Measurements from ENCODE around the gene ZBTB42.

ZBTB42 gene

GRCh38 chr14:104770072-104770579 lies 30.8 kb upstream of the ZBTB42 start:
- DNase-seq, result no peak

DNA sequence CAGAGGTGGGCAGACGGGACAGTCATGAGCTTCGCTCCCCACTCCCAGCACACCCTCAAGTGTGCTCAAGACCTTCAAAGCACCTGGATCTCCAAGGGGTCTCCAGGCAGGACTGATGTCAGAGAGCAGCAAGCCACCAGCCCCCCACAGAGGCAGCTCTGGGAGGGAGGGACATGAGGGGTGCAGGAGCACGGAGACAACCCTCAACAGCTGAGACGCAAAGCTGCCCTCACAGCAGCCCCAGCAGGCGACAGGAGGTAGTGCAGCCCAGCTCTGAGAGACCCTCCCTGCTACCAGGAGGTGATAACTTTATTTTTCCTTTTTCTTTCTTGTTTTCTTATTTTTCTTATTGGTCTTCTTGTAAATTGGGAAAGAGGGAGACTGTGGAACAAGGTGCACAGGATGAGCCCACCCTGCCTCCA lies 30.0 kb upstream of the ZBTB42 start:
- DNase-seq, result no peak

- DNase-seq, result no peak
Observed at GRCh38 chr14:104771374-104771773, 29.5 kb upstream of the ZBTB42 start.

GRCh38 chr14:104771918-104772706 lies 28.8 kb upstream of the ZBTB42 start:
- no peak for DNase-seq

- no peak for DNase-seq
Observed at GRCh38 chr14:104772707-104773504, 28.0 kb upstream of the ZBTB42 start.

- no peak for DNase-seq
Observed at GRCh38 chr14:104773505-104774452, 27.1 kb upstream of the ZBTB42 start.

- DNase-seq, result no peak
Observed at GRCh38 chr14:104774453-104775072, 26.3 kb upstream of the ZBTB42 start.

- no peak for DNase-seq
Observed at GRCh38 chr14:104775073-104775489, 25.8 kb upstream of the ZBTB42 start.

DNA sequence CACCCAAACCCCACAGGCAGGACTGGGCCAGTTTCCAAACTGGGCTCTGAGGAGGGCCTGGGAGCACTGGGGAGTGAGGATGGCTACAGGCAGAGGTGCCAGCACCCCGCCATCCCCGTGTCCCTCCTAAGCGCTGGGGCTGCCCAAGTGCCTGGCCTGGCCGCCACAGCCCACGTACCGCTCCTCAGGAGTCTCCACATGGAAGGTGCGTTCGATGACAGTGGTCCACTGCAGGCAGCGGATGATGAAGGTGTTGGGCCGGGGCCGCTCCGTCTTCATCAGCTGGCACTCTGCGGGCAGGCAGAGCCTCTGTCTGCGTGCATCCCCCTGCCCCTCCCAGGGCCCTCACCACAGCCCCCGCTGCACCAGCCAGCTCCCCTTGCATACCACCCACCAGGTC lies 24.4 kb upstream of the ZBTB42 start:
- no peak for DNase-seq

GRCh38 chr14:104776961-104777807 lies 23.7 kb upstream of the ZBTB42 start:
- no peak for DNase-seq

- DNase-seq, result no peak
Observed at GRCh38 chr14:104777808-104778249, 23.1 kb upstream of the ZBTB42 start.

DNA sequence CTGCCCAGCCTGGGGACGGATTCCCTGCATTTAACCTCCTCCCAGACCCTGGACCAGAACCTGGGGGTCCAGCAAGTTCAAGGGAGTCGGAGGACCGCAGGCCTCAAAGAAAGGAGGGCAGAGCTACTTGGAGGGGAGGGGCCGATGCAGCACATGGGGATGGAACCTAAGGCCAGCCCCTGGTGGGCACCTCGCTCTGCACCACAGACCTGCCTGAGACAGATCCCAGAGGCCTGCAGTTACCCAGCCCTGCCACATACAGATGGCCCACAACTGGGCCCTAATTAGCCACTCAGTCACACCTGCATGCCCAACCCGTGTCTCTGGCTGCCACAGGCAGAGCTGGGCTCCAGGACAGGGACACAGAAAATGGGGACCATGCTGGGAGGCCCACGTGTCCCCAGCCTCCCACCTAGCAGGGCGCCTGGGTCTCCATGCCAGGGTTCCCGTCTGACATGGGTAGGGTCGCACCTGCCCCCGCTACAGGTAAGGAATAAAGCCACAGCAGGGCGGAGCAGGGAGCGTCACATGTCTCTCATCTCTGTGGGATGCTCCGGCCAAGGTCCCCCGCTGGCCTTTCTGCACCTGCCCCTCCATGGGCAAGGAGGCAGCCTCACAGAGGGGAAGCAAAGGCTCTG lies 22.1 kb upstream of the ZBTB42 start:
- no peak for DNase-seq

- DNase-seq, result no peak
Observed at GRCh38 chr14:104779776-104780512, 21.0 kb upstream of the ZBTB42 start.

DNA sequence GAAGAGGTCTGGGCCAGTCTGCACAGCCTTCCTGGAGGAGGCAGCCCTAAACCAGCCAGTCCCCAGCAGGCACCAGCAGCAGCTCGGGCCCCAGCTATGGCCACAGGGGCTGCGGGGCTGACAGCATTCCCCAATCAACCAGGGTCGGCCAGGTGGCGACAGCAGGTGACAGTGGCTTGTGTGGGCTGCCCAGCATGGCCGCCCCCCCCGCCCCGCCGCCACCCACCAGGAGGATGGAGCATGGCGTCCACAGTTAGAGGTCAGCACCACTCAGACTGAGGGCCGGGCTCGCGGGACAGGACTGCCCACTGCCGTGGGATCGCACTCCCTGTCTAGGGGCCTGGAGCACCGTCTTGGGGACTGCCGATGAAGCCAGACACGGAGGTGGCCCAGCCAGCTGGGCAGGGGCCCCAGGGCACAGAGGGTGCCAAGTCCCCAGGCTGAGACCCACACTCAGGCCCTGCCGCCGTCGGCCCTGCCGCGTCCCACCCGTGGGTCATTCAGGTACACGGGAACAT lies 20.3 kb upstream of the ZBTB42 start:
- no peak for DNase-seq

DNA sequence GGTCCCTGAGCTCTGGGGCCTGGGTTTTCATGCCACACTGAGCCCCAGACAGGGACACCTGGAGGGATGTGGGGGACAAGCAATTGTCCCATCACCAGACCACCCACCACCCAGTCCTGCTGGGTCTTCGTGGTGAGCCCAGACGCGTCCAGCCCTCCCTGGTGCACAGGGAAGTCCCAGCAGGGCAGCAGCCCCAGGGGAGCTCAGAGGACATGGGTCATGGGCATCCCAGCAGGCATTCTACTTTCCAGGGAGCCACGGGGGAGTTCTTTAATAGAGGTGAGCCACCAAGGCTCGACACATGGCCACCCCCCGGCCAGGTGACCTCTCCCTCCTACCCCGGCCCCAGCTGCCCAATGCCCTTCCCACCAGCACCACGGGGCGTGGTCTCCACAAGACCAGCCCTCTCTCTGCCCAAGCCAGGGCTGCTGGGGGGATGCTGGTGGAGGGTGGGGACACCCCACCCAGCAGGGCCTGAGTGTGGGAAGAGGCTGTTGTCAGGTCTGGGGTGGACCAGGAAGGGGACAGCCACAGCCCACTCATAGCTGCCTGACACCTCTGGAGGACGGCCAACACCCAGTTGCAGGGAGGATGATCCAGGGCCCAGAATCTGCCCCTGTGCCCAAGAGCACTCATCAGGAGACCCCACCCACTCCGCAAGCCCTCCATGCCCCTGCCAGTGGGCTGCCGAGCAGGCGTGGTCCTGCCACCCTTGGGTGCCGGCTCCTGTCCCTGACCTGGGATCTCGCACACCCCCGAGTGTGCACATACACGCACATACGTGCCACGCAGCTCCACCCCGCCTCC lies 19.4 kb upstream of the ZBTB42 start:
- DNase-seq, result no peak

DNA sequence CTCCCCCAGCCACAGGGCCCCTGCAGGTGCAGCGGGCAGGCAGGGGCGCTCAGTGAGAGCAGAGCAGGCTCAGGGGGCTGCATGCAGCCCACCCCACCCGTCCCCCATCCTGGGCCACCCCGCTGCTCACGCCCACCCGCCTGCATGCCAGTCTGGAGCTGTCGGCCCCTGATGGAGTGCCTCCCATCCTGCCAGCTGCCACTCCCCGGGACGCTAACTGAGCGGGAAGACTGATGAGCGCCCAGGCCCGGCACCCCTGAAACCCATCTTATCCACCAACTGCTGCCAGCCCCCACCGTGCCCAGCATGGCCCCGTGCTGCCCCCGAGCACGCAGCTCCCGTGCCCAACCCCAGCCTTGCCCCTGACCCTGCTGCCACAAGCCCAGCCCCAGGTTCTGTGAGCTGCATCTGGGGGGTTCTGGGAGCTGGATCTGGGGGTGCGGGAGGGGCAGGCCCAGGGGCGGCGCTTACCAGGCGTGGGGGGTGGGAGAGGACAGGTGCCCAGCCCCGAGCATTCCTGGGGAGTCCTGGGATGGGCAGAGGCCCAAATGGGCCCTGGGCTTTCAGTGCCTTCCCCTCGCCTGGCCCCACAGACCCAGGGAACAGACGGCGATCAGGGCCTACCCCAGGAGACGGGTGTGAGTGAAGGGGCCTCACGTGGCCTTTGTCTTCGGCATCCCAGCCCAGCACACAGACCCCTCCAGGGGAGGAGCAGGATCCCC lies 18.7 kb upstream of the ZBTB42 start:
- DNase-seq, result no peak

DNA sequence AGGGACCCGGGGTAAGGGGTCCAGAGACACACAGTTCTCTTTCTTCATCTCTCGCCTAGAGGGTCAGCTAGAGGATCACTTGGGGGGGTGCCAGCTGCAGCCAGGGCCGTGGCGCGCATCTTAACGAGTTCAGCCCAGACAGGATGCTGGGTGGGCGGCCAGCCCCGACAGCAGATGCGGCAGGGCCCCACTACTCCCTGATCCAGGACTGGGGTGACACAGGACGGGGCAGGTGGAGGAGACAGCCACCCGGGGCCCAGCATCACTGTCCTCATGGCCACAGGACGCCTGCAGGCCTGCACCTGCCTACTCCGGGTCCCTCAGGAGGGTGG lies 18.1 kb upstream of the ZBTB42 start:
- DNase-seq, result no peak

DNA sequence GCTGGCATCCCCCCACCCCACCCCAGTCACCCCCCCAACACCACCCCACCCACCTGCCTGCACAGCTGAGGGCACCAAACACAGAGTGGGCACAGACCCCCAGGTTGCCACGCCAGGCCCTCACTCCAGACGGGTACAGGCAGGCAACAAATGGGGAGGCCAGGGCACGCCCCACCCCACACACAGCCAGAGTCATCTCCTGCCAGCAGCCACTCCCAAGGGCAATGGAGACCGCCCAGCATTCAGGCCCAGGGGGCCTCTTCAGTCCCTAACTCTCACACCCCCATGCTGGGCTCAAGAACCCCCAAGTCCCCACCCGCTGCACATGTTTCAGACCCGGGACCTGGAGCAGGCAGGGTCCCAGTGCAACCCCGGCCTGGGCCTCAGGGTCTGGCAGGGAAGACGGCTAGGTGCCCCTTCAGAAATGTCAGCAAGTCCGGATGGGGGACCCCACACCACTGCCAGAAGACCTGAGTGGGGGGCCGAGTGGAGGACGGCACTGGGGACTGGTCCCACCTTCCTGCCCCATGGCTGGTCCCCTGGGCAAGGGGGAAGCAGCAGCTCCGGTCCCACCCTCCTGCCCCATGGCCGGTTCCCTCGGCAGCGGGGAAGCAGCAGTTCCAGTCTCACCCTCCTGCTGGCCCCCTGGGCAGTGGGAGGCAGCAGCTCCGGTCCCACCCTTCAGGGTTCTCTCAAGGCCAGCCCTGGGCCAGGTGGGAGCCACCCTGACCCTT lies 17.2 kb upstream of the ZBTB42 start:
- DNase-seq, result no peak
